Activated naive CD4-positive, alpha-beta T cell treated with Interleukin-2 at 50 U/mL for 16 hours (primary cell): ENCODE data around the gene GMNN.
"Not testable (repeated sequence)": the region's sequence is repeated elsewhere in the genome, so short reads cannot be mapped to it uniquely, and the experiment has no call there.

ENCODE experiments used
- DNase-seq: peaks from one replicate; pipeline ENCODE4 v3.0.0-alpha.2; 2020

Gene GMNN

DNA sequence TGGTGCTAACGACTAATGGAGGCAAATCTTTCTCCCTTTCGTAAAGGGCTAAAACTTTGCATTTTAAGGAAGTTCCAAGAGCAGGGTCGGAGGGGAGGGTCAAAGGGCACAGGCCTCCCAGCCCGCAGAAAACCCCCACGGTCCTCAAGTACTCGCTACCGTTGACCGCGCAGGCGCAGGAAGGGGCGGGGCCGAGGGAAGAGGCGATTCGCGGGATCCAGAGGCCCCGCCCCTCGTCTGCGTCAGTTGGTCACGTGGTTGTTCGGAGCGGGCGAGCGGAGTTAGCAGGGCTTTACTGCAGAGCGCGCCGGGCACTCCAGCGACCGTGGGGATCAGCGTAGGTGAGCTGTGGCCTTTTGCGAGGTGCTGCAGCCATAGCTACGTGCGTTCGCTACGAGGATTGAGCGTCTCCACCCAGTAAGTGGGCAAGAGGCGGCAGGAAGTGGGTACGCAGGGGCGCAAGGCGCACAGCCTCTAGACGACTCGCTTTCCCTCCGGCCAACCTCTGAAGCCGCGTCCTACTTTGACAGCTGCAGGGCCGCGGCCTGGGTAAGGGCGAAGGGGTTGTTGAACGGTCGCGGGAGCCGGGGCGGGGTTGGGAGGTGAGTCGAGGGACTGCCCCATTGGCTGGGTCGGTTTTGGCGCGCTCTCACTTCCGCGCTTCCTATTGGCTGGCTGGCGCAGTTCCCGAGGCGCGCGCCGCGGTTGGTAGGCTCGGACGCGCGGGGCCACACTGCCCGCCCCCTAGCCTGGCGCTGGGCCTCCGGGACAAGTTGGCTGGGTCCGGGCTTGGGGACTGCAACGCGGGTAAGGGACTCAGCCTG lies at the start of gene GMNN:
Gene GMNN, plus strand, starts transcription at position 242 of the 824 bp plus-strand sequence. CDS start 2,310 bp downstream, outside the sequence.
- peak; percentile 98 for DNase-seq

DNA sequence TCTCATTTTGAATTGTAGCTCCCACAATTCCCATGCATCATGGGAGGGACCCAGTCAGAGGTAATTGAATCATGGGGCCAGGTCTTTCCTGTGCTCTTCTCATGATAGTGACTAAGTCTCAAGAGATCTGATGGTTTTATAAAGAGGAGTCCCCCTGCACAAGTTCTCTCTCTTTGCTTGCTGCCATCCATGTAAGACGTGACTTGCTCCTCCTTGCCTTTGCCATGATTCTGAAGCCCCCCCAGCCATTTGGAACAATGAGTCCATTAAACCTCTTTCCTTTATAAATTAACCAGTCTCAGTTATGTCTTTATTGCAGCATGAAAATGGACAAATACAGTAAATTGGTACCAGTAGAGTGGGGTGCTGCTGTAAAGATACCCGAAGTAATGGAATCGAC lies 44.1 kb upstream of the GMNN start:
- not testable (repeated sequence) for DNase-seq

DNA sequence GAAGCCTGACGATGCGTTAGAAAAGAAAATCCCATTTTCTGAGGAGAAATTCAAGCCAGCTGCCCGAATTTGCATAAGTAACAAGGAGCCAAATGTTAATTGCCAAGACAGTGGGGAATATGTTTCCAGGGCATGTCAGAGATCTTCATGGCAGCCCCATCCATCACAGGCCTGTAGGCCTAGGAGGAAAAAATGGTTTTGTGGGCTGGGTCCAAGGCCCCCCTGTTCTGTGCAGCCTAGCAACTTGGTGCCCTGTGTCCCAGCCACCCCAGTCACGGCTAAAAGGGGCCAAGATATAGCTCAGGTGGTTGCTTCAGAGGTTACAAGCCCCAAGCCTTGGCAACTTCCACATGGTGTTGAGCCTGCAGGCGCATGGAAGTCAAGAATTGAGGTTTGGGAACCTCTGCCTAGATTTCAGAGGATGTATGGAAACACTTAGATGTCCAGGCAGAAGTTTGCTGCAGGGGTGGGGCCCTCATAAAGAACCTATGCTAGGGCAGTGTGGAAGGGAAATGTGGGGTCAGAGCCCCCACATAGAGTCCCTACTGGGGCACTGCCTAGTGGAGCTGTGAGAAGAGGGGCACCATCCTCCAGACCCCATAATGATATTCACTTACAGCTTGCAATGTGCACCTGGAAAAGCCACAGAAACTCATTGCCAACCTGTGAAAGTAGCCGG lies 43.1 kb upstream of the GMNN start:
- not testable (repeated sequence) for DNase-seq

DNA sequence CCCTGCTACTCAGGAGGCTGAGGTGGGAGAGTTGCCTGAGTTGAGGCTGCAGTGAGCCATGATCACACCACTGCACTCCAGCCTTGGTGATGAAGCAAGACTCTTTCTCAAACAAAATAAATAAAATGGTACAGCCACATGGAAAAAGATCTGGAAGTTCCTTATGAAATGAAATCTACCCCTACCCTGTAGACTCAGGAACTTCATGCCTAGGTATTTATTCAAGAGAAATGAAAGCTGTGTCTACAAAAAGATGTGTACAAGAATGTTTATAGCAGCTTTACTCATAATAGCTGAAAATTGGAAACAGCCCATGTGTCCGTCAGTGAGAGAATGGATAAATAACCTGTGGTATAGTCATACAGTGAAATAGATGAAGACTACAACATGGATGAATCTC lies 40.6 kb upstream of the GMNN start:
- DNase-seq, result no peak

DNA sequence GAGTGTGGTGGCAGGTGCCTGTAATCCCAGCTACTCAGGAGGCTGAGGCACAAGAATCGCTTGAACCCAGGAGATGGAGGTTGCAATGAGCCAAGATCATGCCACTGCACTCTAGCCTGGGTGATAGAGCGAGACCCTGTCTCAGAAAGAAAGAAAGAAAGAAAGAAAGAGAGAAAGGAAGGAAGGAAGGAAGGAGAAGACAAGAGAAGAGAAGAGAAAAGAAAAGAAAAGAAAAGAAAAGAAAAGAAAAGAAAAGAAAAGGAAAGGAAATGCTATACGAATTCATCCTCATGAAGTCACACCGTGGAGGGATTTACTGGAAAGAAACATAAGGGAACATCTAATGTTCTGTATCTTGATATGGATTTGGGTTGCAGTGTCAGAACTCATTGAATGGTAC lies 40.0 kb upstream of the GMNN start:
- not testable (repeated sequence) for DNase-seq

DNA sequence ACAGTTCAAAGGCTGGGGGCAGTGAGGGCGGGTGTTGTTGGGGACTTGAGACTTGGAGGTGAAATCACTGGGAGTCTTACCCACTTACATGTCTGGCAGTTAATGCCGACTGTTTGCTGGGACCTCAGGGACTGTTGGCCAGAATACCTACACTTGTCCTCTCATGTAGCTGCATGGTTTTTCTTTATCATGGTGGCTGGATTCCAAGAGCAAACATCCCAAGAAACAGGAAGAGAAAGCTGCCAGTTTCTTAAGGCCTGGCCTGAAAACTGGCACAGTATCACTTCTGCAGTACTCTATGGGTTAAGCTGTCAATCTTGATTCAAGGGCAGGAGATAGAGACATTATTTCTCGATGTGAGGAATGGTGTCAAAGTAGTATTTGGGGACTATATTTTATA lies 36.0 kb upstream of the GMNN start:
- DNase-seq, result no peak

DNA sequence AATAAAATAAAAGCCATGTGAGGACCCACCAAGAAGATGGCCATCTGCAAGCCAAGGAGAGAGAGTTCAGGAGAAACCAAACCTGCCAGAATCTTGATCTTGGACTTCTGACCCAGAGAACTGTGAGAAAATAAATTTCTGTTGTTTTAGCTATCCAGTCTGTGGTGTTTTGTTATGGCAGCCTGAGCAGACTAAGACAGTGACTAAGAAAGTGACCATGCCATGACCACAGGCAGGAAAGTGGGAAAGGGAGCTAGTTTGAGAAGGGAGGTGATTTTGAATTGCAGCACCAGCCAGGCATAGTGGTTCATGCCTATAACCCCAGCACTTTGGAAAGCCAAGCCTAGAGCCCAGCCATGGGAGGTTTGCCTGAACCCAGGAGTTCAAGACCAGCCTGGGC lies 33.9 kb upstream of the GMNN start:
- no peak for DNase-seq

DNA sequence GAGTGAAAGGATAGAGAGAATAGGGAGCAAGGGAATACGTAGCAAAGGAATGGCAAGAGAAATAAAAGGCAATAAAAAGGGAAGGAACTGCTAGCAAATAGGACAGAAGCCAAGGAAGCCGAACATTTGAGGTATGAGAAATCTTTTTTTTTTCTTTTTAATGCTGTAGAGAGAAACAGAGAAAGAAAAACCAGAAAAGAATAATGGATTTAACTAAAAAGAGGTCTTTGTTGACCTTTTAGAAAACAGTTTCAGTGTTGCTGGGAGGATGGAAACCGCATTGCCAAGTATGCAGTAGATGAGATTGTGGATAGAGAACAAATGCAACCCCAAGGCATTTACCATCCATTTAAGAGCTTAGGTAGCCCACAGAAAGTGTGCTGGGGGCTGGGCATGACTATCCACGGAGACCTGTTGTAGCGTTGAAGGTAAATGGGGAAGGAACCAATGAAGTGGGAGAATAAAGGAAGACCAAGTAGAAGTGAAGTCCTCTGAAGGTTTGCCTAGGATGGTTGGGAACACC lies 32.5 kb upstream of the GMNN start:
- DNase-seq, result no peak

DNA sequence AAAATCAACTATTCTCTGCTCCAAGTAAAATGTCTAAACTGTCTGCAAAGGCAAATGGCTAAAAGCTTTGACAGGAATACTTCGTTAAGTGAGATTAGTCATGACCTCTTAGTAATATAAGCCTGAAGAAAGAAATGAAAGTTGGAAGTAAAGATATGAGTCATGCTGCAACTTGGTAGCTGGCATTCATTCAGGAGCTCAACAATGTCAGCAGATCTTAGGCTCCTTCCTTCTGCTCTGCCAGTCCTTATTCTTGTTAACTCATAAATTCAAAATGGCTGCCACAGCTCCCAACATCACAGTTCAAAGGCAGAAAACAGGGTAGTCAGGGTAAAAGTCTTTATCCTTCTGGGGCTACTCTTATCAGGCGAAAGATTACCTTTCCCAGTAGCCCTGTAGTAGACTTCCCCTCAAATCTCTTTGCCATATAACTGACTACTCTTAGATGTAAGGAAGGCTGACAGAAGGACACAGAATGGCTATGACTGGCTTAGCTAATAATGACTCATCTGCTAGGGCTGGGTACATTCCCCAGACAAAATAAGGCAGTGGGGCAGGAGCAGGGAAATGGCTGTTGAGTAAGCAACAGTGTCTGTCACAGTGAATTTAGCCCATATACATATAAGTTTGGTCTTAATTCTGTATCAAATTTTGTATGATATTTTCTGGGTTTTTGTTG lies 31.3 kb upstream of the GMNN start:
- peak; percentile 25 for DNase-seq

DNA sequence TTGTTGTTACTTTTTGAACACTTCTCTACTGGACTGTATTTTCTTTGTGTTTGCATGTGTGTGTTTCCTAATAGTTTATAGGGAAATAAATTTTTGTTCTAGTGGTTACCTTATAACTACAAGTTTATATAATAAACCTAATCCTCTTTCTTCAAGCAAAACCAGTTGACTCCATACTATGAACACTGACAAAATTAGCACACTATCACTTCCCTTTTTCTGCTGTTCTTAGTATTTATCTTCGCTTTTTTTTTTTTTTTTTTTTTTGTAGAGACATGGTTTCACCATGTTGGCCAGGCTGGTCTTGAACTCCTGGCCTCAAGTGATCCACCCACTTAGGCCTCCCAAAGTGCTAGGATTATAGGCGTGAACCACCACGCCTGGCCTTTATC lies 30.8 kb upstream of the GMNN start:
- DNase-seq, result no peak

DNA sequence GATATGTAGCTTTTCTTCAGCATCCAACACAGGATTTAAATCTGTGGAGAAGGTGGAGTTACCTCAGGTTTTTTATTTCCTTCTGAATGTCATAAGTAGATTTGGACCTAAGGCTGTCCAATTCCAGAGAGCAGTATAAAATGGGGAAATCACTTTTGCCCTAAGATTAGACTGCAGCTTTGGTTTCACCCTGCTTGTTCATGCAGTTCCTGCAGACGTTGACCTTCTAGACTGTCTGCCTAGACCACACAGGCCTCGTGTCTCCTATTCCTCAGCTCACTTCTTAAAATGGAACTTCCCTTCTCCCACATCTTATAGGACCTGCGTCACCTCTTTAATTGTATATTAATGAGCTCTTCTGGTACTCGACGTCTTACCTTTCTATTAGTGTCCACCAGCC lies 29.8 kb upstream of the GMNN start:
- DNase-seq, result no peak

DNA sequence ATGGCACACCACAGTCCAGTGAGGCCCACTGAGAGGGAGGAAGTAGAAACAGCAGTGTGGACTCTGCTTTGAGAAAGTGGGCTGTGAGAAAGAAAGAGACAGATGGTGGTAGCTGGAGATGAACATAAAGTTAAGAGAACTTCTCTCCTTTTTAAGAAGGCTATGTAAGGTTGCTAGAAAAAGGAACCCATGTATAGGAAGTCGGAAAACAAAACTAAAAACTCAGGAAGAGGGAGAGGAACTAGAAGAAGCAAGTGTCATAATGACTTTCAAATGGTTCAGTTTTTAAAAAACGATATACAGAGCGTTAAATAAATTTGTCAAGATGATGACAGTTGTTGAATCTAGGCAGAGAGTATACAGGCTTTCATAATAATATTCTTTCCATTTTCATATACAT lies 25.4 kb upstream of the GMNN start:
- no peak for DNase-seq

DNA sequence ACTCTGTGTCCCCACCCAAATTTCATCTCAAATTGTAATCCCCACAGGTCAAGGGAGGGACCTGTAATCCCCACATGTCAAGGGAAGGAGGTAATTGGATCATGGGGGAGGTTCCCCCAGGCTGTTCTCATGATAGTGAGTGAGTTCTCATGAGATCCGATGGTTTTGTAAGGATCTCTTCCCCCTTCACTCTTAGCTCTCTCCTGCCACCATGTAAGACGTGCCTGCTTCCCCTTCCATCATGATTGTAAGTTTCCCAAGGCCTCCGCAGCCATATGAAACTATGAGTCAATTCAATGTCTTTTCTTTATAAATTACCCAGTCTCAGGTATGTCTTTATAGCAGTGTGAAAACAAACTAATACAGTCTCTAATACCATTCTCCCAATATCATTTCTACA lies 23.9 kb upstream of the GMNN start:
- DNase-seq, result not testable (repeated sequence)

DNA sequence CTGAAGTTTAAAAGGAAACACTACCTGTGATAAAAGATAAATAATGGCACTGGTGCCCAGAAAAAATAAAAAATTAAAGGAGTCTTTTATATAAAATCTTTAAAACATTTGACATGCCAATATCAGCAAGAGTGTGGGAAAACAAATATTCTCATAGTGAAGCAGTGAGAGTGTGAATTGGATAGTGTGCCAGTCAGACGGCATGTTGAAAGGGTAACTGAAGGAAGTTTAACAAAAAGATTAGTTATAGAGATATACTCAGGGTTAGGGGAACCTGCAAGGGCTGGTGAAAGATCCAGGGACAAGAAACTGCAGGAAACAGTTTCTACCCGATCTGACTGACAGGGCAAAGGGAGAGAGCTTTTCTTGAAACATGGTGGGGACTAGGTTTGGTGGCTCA lies 22.2 kb upstream of the GMNN start:
- no peak for DNase-seq

DNA sequence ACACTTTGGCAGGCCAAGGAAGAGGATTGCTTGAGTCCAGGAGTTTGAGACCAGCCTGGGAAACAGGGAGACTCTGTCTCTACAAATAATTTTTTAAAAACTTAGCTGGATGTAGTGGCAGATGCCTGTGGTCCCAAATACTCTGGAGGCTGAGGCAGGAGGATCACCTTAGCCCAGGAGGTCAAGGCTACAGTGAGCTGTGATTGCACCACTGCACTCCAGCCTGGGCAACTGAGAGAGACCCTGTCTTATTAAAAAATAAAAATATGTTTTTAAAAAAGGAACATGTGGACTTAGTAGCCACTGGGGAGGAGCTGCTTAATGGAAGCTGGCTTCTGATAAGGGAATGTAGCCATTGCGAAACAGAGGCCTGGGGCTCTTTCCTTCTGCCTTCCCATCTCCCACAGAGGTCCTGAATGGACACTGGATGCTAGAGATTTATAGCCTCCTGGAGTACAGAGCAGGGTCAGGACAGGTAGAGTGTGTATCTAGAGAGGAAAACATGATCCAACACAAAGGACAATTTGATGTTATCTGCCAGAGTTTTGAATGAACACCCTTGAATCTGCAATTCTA lies 21.7 kb upstream of the GMNN start:
- no peak for DNase-seq

DNA sequence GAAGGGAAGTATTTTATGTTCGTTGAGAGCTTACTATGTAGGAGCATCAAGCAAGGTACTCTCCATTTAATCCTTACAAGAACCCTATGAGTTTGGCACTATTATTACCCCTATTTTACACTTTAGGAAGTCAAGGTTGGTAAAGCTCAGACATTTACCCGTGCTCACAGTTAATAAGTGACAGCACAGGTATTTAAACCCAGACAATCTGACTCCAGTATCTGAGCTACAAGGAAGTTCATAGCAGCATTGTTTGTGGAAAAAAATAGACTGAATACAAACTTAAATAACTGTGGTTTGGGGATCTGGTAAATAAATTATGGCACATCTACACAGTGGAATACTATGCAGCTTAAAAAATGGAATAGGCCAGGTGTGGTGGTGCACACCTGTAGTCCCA lies 21.2 kb upstream of the GMNN start:
- no peak for DNase-seq

DNA sequence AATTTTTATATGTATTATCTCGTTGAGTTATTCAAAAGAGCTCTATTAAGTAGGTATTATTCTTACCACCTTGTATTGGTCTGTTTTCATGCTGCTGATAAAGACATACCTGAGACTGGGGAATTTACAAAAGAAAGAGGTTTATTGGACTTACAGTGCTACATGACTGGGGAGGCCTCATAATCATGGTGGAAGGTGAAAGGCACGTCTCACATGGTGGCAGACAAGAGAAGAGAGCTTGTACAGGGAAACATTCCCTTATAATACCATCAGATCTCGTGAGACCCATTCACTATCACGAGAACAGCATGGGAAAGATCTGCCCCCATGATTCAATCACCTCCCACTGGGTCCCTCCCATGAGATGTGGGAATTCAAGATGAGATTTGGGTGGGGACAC lies 20.4 kb upstream of the GMNN start:
- not testable (repeated sequence) for DNase-seq

DNA sequence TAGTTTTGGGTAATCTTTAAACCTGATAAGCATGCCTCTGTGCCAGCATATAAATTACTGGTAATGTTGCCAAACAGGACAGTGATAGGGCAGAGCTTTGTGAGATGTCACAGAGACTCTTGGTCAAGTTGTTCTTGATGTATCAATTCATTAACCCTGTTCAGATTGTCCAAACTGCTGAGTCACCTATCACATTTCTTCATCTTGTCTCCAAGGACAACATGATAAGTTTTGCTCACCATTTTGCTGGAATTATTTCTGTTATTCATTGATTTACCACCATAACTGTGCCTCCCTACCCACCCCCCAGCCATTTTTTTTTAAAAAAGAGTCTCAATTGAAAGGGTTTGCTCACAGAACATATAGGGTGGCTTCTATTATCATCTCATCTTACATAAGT lies 19.5 kb upstream of the GMNN start:
- DNase-seq, result no peak

DNA sequence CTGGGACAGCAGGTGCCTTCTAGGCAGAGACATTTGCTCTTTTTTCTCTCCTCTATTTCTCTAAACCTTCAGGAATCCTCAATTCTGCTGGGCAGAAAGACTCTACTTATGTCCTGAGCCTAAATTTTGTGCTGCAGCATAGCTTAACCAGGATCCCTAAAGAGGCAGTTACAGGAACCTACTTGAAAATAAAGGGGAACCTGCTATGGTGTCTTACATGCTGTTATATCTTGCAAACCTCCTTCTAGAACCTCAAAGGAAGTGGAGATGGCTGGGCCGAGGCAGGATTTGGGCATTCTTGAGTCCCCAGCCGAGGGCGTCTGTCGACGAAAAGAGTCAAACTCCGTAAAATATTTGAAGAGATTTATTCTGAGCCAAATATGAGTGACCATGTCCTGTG lies 17.1 kb upstream of the GMNN start:
- DNase-seq, result no peak

DNA sequence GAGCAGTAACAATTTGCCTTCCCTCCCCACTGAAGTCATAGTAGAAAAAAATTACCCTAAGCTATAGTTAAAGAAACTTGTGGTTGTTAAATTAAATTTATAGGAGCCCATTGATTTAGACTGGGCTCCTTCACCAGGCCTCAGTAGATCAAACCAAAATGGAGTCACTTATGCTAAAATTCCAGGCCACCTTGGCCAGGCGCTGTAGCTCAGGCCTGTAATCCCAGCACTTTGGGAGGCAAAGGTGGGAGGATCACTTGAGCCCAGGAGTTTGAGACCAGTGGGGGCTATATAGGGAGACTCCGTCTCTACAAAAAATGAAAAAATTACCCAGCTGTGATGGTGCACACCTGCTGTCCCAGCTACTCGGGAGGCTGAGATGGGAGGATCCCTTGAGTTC lies 15.0 kb upstream of the GMNN start:
- DNase-seq, result no peak

DNA sequence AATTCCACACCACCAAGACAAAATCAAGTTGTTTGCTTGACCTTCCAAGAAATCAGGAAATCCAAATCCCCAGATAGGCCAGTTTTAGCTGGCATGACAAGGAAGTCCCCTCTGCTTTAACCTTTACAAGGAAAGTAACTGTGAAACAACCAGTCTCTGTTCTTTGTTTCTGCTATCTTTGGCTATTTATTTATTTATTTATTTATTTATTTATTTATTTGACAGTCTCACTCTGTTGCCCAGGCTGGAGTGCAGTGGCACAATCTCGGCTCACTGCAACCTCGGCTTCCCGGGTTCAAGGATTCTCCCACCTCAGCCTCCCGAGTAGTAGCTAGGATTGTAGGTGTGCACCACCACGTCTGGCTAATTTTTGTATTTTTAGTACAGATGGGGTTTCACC lies 14.5 kb upstream of the GMNN start:
- DNase-seq, result no peak

DNA sequence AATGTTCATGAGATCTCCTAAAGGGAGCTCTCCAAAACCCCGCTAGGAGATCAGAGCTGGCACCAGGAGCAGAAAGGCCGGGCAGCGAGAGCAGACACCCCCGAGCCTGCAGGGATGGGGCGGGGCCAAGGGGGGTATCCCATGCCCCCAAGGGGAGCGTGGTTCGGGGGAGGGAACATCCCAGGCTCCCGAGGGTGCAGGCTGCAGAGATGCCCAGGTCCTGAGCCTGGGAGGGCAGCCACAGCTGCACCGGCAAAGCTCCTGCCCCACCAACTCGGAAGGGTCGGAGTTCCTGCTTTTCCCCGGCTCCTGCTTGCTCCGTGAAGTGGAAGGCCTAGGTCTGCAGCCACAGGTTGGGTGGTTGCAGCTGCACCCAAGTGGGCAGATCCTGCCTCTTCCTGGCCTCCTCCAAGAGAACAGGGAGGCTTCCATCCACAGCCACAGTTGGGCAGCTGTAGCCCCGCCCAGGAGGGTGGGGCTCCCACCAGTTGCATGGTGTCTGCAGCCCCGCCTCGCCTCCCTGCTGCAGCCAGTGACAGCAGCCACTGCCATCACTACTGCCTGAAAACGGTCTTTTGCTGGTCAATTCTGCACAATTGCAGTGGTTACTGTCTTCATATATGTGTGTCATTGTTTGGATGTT lies 13.4 kb upstream of the GMNN start:
- no peak for DNase-seq

DNA sequence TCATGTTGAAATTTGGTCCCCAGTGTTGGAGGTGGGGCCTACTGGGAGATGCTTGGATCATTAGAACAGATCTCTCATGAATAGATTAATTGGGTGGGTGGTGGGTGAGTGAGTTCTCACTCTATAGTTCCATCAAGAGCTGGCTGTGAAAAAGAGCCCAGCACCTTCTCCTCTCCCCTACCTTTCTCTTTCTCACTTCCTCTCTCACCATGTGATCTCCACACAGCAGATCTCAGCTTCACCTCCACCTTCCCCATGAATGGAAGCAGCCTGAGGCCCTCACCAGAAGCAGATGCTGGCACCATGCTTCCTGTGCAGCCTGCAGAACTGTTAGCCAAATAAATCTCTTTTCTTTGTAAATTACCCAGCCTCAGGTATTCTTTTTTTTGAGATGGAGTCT lies 12.9 kb upstream of the GMNN start:
- DNase-seq, result no peak
